NT2/D1 (cell line): ENCODE data around the gene UBE3A.

ENCODE experiments used
- SUZ12 ChIP-seq: IDR thresholded peaks from 2 replicates; pipeline ENCODE4 v1.6.1; 2011; ENCODE audit not compliant: insufficient read length, insufficient read depth; ENCODE audit errors: extremely low read depth
- YY1 ChIP-seq: IDR thresholded peaks from 2 replicates; pipeline ENCODE4 v1.6.1; 2011; ENCODE audit not compliant: insufficient read length, insufficient read depth
- ZNF274 ChIP-seq: IDR thresholded peaks from 2 replicates; pipeline ENCODE4 v1.6.1; 2011; ENCODE audit warnings: mild to moderate bottlenecking, low read depth, low read length

- no peak for TF ChIP-seq YY1
- TF ChIP-seq SUZ12, result no peak
- TF ChIP-seq ZNF274, result no peak
Observed at GRCh38 chr15:25445412-25445811, 6.6 kb upstream of the UBE3A start.
